GM12878 (cell line): ENCODE measurements around the gene PGLYRP3. TPM values are rescaled to one million over a fixed set of nuclear protein-coding genes. Genes with fewer than 3 reads are reported as not detected.
A peak's percentile ranks its signal among the peaks of the same experiment; 100 is the strongest.

Experiments
- ATAC-seq: fragments of 200-7000 bp; cut with Tn5 transposase; 3 replicates; pipeline ENCODE4 v1.9.1; 2020; ENCODE audit warnings: mild to moderate bottlenecking, moderate library complexity
- BruUV-seq: library from RNA; stranded (reverse); fragments of 400-500 nt; replicated peaks from 2 replicates; lab custom pipeline; 2021; lab: Mats Ljungman, UMichigan
- CTCF ChIA-PET: fragments of 300-600 bp; sonication (Branson Sonifier 250); formaldehyde crosslinking; extraction: SDS; loops from one replicate; lab custom pipeline; 2021; ENCODE audit warnings: inconsistent platforms; lab: Yijun Ruan, JAX
- POLR2A ChIA-PET: fragments of 350-600 bp; formaldehyde crosslinking; extraction: SDS; loops from one replicate; lab custom pipeline; 2021; ENCODE audit warnings: inconsistent platforms; lab: Charles Lee
- RAD21 ChIA-PET: fragments of 300-600 bp; sonication (Branson Sonifier 250); formaldehyde crosslinking; loops from one replicate; lab custom pipeline; 2023; ENCODE audit warnings: antibody characterized with exemption; ENCODE audit not compliant: unreplicated experiment; lab: Charles Lee
- SMC1A ChIA-PET: fragments of 300-600 bp; sonication (Branson Sonifier 250); formaldehyde crosslinking; loops from one replicate; lab custom pipeline; 2023; ENCODE audit not compliant: unreplicated experiment, uncharacterized antibody; lab: Charles Lee
- DNase-seq: peaks from one replicate; pipeline ENCODE4 v3.0.0-alpha.2; 2011; ENCODE audit warnings: low read depth, low spot score
- FAIRE-seq: peaks from 3 replicates; lab custom pipeline; 2011; peaks lifted over from hg19 to GRCh38; lab: Jason Lieb, UNC
- H2AFZ ChIP-seq: 2 replicates; pipeline ENCODE4 v1.6.0; 2011; ENCODE audit warnings: low read depth, low read length, control low read depth; ENCODE audit not compliant: control insufficient read depth
- H3K27ac ChIP-seq: 2 replicates; pipeline ENCODE4 v1.5.1; 2011; ENCODE audit warnings: control low read depth; ENCODE audit not compliant: control insufficient read depth, insufficient read depth
- H3K27me3 ChIP-seq, 2 experiments: replicated peaks in 1 of 2; 2 replicates each; pipeline versions ENCODE4 v1.6.0 to v1.6.1; 2011; ENCODE audit warnings: low read length in 1 of 2; ENCODE audit not compliant: control insufficient read depth in 2 of 2, insufficient read depth in 2 of 2
- H3K36me3 ChIP-seq, 2 experiments: 2 replicates each; pipeline ENCODE4 v1.5.1; 2011; ENCODE audit warnings: low read length in 1 of 2; ENCODE audit not compliant: control insufficient read depth in 2 of 2, insufficient read depth in 2 of 2
- H3K4me1 ChIP-seq: 2 replicates; pipeline ENCODE4 v1.6.1; 2011; ENCODE audit warnings: mild to moderate bottlenecking, low read length, moderate library complexity, mixed read lengths; ENCODE audit not compliant: control insufficient read depth, insufficient read depth
- H3K4me2 ChIP-seq: 2 replicates; pipeline ENCODE4 v1.6.0; 2011; ENCODE audit warnings: control low read depth; ENCODE audit not compliant: control insufficient read depth, insufficient read depth
- H3K4me3 ChIP-seq: fragments of 200-600 bp; sonication (generic); 2 replicates; pipeline ENCODE4 v1.5.1; 2016
- H3K79me2 ChIP-seq: 2 replicates; pipeline ENCODE4 v1.6.0; 2011; ENCODE audit warnings: low read length; ENCODE audit not compliant: control insufficient read depth, insufficient read depth
- H3K9ac ChIP-seq: 2 replicates; pipeline ENCODE4 v1.8.0; 2011; ENCODE audit warnings: low read length, control low read depth, mixed read lengths; ENCODE audit not compliant: control insufficient read depth, insufficient read depth
- H3K9me3 ChIP-seq: replicated peaks from 3 replicates; pipeline ENCODE4 v1.5.1; 2011; ENCODE audit warnings: mild to moderate bottlenecking, low read length; ENCODE audit not compliant: control insufficient read depth, insufficient read depth
- H4K20me1 ChIP-seq: 2 replicates; pipeline ENCODE4 v1.6.0; 2011; ENCODE audit not compliant: control insufficient read depth, insufficient read depth
- BRCA1 ChIP-seq: IDR thresholded peaks from 2 replicates; pipeline ENCODE4 v1.6.1; 2011; ENCODE audit warnings: low read depth, low read length, improper control_type of control experiment
- LARP7 ChIP-seq: fragments of 450-650 bp; IDR thresholded peaks from 2 replicates; pipeline ENCODE4 v1.6.1; 2017; ENCODE audit warnings: mild to moderate bottlenecking
- RAD21 ChIP-seq: IDR thresholded peaks from 2 replicates; pipeline ENCODE4 v1.6.1; 2011; ENCODE audit warnings: mild to moderate bottlenecking, low read depth, low read length, moderate library complexity; ENCODE audit not compliant: insufficient read depth
- SMC3 ChIP-seq: IDR thresholded peaks from 2 replicates; pipeline ENCODE4 v1.6.1; 2011; ENCODE audit warnings: low read length, improper control_type of control experiment, borderline replicate concordance
- WGBS: methylation state at CpG from one replicate; pipeline ENCODE4 v1.1.6; 2016; ENCODE audit warnings: low lambda C conversion rate; ENCODE audit not compliant: insufficient replicate concordance, insufficient coverage; ENCODE audit errors: missing lambda C conversion rate; 5-methylcytosine and 5-hydroxymethylcytosine counted together
- in situ Hi-C: fragments of 300-500 bp; cut with MboI; formaldehyde crosslinking; loops from 9 replicates; pipeline ENCODE4 v1.14.3; 2018; ENCODE audit warnings: mixed read lengths
- intact Hi-C: fragments of 100-400 bp; cut with micrococcal nuclease; formaldehyde crosslinking; loops from one replicate; pipeline ENCODE4 v1.14.2; 2022; ENCODE audit not compliant: unreplicated experiment
- polyA plus RNA-seq, 11 experiments: library from polyadenylated mRNA; depleted of rRNA in 4 of 11; unstranded in 6 of 11; stranded (reverse) in 5 of 11; fragments of >200 nt; fragmentation: Nextera tagmentation in 4 of 11; fragmentation: Illumina TruSeq in 1 of 11; extraction: Ambion mirVana in 4 of 11; extraction: Trizol in 1 of 11; gene quantifications; 1 replicate in 1 of 11; 2 replicates in 10 of 11; pipeline versions ENCODE4 v1.2.1 to v1.2.3, GENCODE V29; 2011 to 2016; ENCODE audit warnings: inconsistent platforms in 2 of 11, missing spikeins in 2 of 11, low read depth in 1 of 11
- total RNA-seq, 4 experiments: library from RNA; depleted of rRNA in 3 of 4; stranded (reverse); fragments of >200 nt in 3 of 4; fragmentation: Illumina TruSeq in 1 of 4; extraction: Trizol in 1 of 4; gene quantifications; 2 replicates each; pipeline versions ENCODE4 v1.2.1 to v1.2.3, GENCODE V29; 2013 to 2021
- TF ChIP-seq, protein P1 (sequence below): fragments of 450-650 bp; IDR thresholded peaks from 2 replicates; pipeline ENCODE4 v1.6.1; 2017; ENCODE audit warnings: mild to moderate bottlenecking
- TF ChIP-seq, protein P2 (sequence below), 3 experiments: IDR thresholded peaks in 2 of 3; conservative IDR thresholded peaks in 1 of 3; 2 replicates each; pipeline ENCODE4 v1.5.1; 2011; ENCODE audit warnings: low read depth in 3 of 3, low read length in 3 of 3, mild to moderate bottlenecking in 3 of 3, control low read depth in 2 of 3, moderate library complexity in 2 of 3, inconsistent platforms in 1 of 3, mixed read lengths in 1 of 3; ENCODE audit not compliant: control insufficient read depth in 2 of 3, insufficient read depth in 1 of 3; ENCODE audit errors: extremely low read depth in 1 of 3

PGLYRP3 gene
- total and polyA plus RNA-seq, 10 of the 15 experiments (the other 5 are each of a cell fraction or from before 2014, with no cell fraction given), result 0.10 to 0.49 (median 0.18) TPM; not detected in 7

DNA sequence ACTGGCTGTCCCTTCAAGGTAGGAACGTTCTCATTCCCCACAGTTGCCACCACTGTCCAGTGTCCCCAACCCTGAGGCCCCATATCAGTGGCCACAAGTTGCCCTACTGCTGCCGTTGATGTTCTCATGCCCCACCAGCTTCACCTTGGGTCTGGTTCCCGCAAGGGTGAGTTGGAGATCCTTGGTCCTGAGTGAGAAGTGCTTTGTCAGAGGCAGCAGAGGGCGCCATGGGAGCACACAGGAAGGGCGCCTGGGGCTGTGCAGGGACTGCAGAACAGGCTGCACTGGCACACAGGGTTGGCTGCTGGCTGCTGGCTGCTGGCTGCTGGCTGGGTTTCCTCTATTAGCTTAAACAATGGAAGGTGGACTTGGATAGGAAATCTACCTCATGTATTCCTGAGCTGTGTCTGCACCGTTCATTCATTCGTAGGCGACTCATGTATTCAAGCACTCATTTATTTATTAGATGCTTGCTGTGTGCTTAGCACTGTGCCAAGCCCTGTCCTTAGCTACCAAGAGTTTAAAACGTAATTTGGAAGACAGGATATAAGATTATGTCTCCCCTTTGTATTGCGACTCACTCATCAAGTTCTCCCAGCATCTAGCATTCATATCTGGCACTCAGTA, 42.8 kb upstream of the PGLYRP3 start:
- H3K9ac ChIP-seq, result no peak overlapping the region
- no peaks in the 10 kb centered on the region for H3K27me3 ChIP-seq
- 17% methylated on average over 10 of the region's 10 CpGs for WGBS
- no peaks in the 10 kb centered on the region for H3K36me3 ChIP-seq
- 0 out of 2 replicates have a peak, but pooled peaks have one; percentile 35 for TF ChIP-seq LARP7
- TF ChIP-seq, protein P1, sequence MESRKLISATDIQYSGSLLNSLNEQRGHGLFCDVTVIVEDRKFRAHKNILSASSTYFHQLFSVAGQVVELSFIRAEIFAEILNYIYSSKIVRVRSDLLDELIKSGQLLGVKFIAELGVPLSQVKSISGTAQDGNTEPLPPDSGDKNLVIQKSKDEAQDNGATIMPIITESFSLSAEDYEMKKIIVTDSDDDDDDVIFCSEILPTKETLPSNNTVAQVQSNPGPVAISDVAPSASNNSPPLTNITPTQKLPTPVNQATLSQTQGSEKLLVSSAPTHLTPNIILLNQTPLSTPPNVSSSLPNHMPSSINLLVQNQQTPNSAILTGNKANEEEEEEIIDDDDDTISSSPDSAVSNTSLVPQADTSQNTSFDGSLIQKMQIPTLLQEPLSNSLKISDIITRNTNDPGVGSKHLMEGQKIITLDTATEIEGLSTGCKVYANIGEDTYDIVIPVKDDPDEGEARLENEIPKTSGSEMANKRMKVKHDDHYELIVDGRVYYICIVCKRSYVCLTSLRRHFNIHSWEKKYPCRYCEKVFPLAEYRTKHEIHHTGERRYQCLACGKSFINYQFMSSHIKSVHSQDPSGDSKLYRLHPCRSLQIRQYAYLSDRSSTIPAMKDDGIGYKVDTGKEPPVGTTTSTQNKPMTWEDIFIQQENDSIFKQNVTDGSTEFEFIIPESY, result no peak
- no peak for TF ChIP-seq BRCA1
- peak; percentile 69 for TF ChIP-seq RAD21
- peak; percentile 44; the same call in 1 of the 2 replicates for TF ChIP-seq SMC3
- TF ChIP-seq, protein P2, sequence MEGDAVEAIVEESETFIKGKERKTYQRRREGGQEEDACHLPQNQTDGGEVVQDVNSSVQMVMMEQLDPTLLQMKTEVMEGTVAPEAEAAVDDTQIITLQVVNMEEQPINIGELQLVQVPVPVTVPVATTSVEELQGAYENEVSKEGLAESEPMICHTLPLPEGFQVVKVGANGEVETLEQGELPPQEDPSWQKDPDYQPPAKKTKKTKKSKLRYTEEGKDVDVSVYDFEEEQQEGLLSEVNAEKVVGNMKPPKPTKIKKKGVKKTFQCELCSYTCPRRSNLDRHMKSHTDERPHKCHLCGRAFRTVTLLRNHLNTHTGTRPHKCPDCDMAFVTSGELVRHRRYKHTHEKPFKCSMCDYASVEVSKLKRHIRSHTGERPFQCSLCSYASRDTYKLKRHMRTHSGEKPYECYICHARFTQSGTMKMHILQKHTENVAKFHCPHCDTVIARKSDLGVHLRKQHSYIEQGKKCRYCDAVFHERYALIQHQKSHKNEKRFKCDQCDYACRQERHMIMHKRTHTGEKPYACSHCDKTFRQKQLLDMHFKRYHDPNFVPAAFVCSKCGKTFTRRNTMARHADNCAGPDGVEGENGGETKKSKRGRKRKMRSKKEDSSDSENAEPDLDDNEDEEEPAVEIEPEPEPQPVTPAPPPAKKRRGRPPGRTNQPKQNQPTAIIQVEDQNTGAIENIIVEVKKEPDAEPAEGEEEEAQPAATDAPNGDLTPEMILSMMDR (IDR thresholded peaks at IDR 0.05 in 2 of 3, conservative IDR thresholded peaks at IDR 0.05 in 1 of 3; ENCODE audit: control insufficient read depth in 2 of 3, extremely low read depth in 1 of 3, insufficient read depth in 1 of 3, low read depth in 3 of 3, low read length in 3 of 3), result peak; percentile 67 to 73 (median 71)
- in situ Hi-C loops (no loop called here), intact Hi-C loops (loop anchor here (1.0 kb wide), 1 partner anchor 49 kb away; no protein-coding TSS in a partner anchor)
- no peaks in the 10 kb centered on the region for H3K9me3 ChIP-seq
- no peak overlapping the region for H3K27ac ChIP-seq
- H3K4me3 ChIP-seq, result no peak overlapping the region
- RAD21 ChIA-PET, result interaction anchor here (0.9 to 8.4 kb wide), 5 partner anchors 9 to 213 kb away, joined by 3 to 94 read pairs (median 5); no protein-coding TSS in a partner anchor
- peak; percentile 89 for ATAC-seq
- SMC1A ChIA-PET, result interaction anchor here (0.9 to 6.2 kb wide), 6 partner anchors 10 to 139 kb away, joined by 3 to 106 read pairs (median 4); no protein-coding TSS in a partner anchor
- FAIRE-seq, result peak; percentile 87
- H3K4me2 ChIP-seq, result no peak overlapping the region
- BruUV-seq, result no TSS peak
- no peak for DNase-seq
- H2AFZ ChIP-seq, result no peak overlapping the region
- CTCF ChIA-PET, result interaction anchor here (0.5 to 8.6 kb wide), 31 partner anchors 9 to 716 kb away, joined by 3 to 326 read pairs (median 4); partner anchors contain the start of gene PGLYRP3
- no peaks in the 10 kb centered on the region for H3K79me2 ChIP-seq
- H3K4me1 ChIP-seq, result peaks cover 6% of the 10 kb centered on the region
- POLR2A ChIA-PET, result interaction anchor here (0.6 kb wide), 1 partner anchor 11 kb away, joined by 3 read pairs; no protein-coding TSS in a partner anchor
- no peaks in the 10 kb centered on the region for H4K20me1 ChIP-seq
